ENCODE data around the gene HNRNPK. TPM values are rescaled to one million over a fixed set of nuclear protein-coding genes. Genes with fewer than 3 reads are reported as not detected.

The HNRNPK gene
- total RNA-seq, 2 experiments from 2014 or later: 656 to 688 TPM

DNA sequence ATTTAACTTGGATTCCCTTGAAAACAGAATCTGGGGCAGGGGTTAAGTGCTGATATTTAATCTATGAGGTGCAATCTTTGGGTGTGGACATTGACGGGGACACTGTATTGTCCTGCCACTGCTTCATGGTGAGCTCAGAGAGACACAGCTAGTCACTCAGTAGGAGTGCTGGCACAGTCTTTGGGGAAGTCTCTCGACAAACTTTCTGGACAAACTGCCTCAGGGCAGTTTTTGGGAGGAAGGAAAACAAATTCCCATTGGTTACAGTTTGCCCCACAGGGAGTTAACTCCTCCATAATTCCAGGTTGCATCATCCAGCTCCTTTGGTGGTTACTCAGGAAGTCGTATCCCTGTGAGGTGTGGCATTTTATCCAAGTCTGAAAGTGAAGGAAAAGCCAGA, 17.9 kb downstream of the HNRNPK start:
- Histone ChIP-seq H3K9me3 (ENCODE audit: control insufficient read depth in 1 of 2, insufficient read depth in 1 of 2, low read length in 2 of 2) (no peaks in the 10 kb centered on the region), H3K4me3 (ENCODE audit: low read length) (no peak overlapping the region), H3K27me3 (ENCODE audit: control insufficient read depth in 1 of 2, insufficient read depth in 2 of 2, low read length in 2 of 2) (no peaks in the 10 kb centered on the region), H3K27ac (ENCODE audit: low read depth in 1 of 2, low read length in 2 of 2) (no peak overlapping the region), H3K4me1 (ENCODE audit: insufficient read depth, low read length) (peaks cover 2% of the 10 kb centered on the region), H3K36me3 (ENCODE audit: insufficient read depth, low read length) (peaks cover 11% of the 10 kb centered on the region)
- intact Hi-C loops (cut with DNase I, micrococcal nuclease): no loop called here
- peaks cover 15% of the 10 kb centered on the region for H3K36me3 Mint-ChIP-seq (ENCODE audit: low read depth)
- POLR2A ChIA-PET: interaction anchor here (1.5 to 5.9 kb wide), 2 partner anchors 17 to 255 kb away, joined by 6 to 77 read pairs; partner anchors contain the start of genes HNRNPK, RMI1 and UBQLN1
- DNase-seq (no peak), ATAC-seq (ENCODE audit: poor library complexity) (no peak)
- no peaks in the 10 kb centered on the region for H3K9me3 Mint-ChIP-seq
- no peak overlapping the region for H3K27ac Mint-ChIP-seq
- TF ChIP-seq, protein P1, sequence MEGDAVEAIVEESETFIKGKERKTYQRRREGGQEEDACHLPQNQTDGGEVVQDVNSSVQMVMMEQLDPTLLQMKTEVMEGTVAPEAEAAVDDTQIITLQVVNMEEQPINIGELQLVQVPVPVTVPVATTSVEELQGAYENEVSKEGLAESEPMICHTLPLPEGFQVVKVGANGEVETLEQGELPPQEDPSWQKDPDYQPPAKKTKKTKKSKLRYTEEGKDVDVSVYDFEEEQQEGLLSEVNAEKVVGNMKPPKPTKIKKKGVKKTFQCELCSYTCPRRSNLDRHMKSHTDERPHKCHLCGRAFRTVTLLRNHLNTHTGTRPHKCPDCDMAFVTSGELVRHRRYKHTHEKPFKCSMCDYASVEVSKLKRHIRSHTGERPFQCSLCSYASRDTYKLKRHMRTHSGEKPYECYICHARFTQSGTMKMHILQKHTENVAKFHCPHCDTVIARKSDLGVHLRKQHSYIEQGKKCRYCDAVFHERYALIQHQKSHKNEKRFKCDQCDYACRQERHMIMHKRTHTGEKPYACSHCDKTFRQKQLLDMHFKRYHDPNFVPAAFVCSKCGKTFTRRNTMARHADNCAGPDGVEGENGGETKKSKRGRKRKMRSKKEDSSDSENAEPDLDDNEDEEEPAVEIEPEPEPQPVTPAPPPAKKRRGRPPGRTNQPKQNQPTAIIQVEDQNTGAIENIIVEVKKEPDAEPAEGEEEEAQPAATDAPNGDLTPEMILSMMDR (IDR thresholded peaks at IDR 0.05): no peak
- H3K4me3 Mint-ChIP-seq: no peak overlapping the region
- CTCF ChIA-PET: interaction anchor here (0.7 kb wide), 1 partner anchor 69 kb away, joined by 4 read pairs; no protein-coding TSS in a partner anchor
- H3K4me1 Mint-ChIP-seq (ENCODE audit: low read depth): peaks cover 11% of the 10 kb centered on the region
- no peaks in the 10 kb centered on the region for H3K27me3 Mint-ChIP-seq

DNA sequence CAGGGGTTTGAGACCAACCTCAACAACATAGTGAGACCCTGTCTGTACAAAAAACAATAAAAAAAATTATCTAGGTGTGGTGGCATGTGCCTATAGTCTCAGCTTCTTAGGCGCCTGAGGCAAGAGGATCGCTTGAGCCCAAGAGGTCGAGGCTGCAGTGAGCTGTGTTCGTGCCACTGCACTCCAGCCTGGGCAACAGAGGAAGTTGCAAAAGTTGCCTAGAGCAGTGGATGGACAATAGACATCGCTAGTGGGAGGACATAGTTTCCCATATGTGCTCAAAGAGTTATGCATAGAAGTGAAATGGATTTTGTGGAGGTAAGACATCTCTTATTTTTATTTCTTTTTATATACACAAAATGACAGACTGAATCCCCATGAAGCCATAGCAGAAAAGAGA, 19.0 kb downstream of the HNRNPK start:
- intact Hi-C loops (cut with DNase I, micrococcal nuclease): no loop called here
- H3K9me3 Mint-ChIP-seq: no peaks in the 10 kb centered on the region
- CTCF ChIA-PET: no interaction called here
- Histone ChIP-seq H3K9me3 (ENCODE audit: control insufficient read depth in 1 of 2, insufficient read depth in 1 of 2, low read length in 2 of 2) (no peaks in the 10 kb centered on the region), H3K4me1 (ENCODE audit: insufficient read depth, low read length) (peaks cover 11% of the 10 kb centered on the region), H3K36me3 (ENCODE audit: insufficient read depth, low read length) (no peaks in the 10 kb centered on the region), H3K27ac (ENCODE audit: low read depth in 1 of 2, low read length in 2 of 2) (no peak overlapping the region), H3K27me3 (ENCODE audit: control insufficient read depth in 1 of 2, insufficient read depth in 2 of 2, low read length in 2 of 2) (no peaks in the 10 kb centered on the region), H3K4me3 (ENCODE audit: low read length) (no peak overlapping the region)
- H3K4me1 Mint-ChIP-seq (ENCODE audit: low read depth): peaks cover 21% of the 10 kb centered on the region
- TF ChIP-seq, protein P1 (IDR thresholded peaks at IDR 0.05): no peak
- H3K27me3 Mint-ChIP-seq: no peaks in the 10 kb centered on the region
- no peak overlapping the region for H3K27ac Mint-ChIP-seq
- no peak overlapping the region for H3K4me3 Mint-ChIP-seq
- peaks cover 16% of the 10 kb centered on the region for H3K36me3 Mint-ChIP-seq (ENCODE audit: low read depth)
- no peak for DNase-seq
- POLR2A ChIA-PET: interaction anchor here (5.9 kb wide), 1 partner anchor 18 kb away, joined by 77 read pairs; the partner anchor contains the start of genes HNRNPK and RMI1
- no peak for ATAC-seq (ENCODE audit: poor library complexity)

DNA sequence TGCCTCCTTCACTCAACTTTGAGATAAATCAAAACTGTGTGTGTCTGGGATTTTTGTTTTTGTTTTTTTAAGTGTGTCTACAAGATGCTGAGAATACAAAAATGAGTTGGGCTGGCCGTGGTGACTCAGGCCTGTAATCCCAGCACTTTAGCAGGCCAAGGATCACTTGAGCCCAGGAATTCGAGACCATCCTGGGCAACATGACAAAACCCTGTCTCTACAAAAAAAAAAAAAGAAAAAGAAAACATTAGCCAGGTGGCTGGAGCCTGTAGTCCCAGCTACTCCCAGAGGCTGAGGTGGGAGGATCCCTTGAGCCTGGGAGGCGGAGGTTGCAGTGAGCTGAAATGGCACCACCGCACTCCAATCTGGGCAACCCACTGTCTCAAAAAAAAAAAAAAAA, 21.0 kb downstream of the HNRNPK start:
- POLR2A ChIA-PET: no interaction called here
- Mint-ChIP-seq H3K9me3 (no peaks in the 10 kb centered on the region), H3K4me3 (peak overlapping the region; percentile 13), H3K27ac (no peak overlapping the region), H3K27me3 (no peaks in the 10 kb centered on the region), H3K4me1 (ENCODE audit: low read depth) (peaks cover 23% of the 10 kb centered on the region), H3K36me3 (ENCODE audit: low read depth) (peaks cover 19% of the 10 kb centered on the region)
- CTCF ChIA-PET: interaction anchor here (0.7 kb wide), 1 partner anchor 41 kb away, joined by 3 read pairs; no protein-coding TSS in a partner anchor
- H3K4me3 ChIP-seq (ENCODE audit: low read length): no peak overlapping the region
- peaks cover 20% of the 10 kb centered on the region for H3K4me1 ChIP-seq (ENCODE audit: insufficient read depth, low read length)
- H3K9me3 ChIP-seq (ENCODE audit: control insufficient read depth in 1 of 2, insufficient read depth in 1 of 2, low read length in 2 of 2): no peaks in the 10 kb centered on the region
- H3K27ac ChIP-seq (ENCODE audit: low read depth in 1 of 2, low read length in 2 of 2): no peak overlapping the region
- intact Hi-C loops (cut with DNase I, micrococcal nuclease): loop anchor here (2.0 to 5.0 kb wide), 2 partner anchors 18 to 37 kb away; partner anchors contain the start of gene KIF27 (in 2 of the 2)
- TF ChIP-seq, protein P1 (IDR thresholded peaks at IDR 0.05): no peak
- no peaks in the 10 kb centered on the region for H3K36me3 ChIP-seq (ENCODE audit: insufficient read depth, low read length)
- DNase-seq (no peak), ATAC-seq (ENCODE audit: poor library complexity) (no peak)
- H3K27me3 ChIP-seq (ENCODE audit: control insufficient read depth in 1 of 2, insufficient read depth in 2 of 2, low read length in 2 of 2): no peaks in the 10 kb centered on the region

Data from CD4-positive, alpha-beta T cell (primary cell).